Measurements from ENCODE around the gene PRF1.

PRF1 gene

DNA sequence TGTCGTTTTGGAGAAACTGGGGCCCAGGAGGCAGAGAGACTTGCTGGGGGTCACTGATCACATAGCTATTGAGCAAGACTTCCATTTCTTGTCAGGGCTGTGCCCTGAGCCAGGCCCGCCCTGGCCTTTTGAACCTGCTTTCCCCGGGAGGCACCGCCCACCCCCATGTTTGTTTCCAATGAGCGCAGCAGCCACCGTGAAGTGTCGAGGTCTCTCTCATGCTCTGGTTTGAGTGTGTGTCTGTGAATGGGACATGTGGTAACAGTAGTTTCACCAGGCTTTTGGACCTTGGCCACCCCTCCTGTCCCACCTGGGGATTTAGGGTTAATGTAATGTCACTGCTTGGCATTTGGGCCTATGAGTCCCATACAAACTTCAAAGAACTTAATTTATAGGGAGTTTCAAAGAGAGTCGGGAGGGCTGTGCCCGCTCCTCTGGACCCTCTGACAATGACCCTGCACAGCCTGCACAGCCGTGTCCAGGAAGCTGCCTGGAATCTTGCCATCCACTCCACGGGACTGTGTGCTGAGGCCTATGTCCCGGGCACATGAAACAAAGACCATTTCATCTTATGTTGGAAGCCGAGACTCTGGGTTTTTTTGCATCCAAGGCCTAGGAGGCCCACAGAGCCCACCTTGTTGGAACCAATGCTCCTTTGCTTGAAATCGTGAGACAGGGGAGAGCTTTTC, 6.3 kb downstream of the PRF1 start:
- no peak for DNase-seq (ENCODE audit: low read depth)
- no peak overlapping the region for H3K4me3 ChIP-seq (ENCODE audit: low read length)
- TF ChIP-seq, protein P1, sequence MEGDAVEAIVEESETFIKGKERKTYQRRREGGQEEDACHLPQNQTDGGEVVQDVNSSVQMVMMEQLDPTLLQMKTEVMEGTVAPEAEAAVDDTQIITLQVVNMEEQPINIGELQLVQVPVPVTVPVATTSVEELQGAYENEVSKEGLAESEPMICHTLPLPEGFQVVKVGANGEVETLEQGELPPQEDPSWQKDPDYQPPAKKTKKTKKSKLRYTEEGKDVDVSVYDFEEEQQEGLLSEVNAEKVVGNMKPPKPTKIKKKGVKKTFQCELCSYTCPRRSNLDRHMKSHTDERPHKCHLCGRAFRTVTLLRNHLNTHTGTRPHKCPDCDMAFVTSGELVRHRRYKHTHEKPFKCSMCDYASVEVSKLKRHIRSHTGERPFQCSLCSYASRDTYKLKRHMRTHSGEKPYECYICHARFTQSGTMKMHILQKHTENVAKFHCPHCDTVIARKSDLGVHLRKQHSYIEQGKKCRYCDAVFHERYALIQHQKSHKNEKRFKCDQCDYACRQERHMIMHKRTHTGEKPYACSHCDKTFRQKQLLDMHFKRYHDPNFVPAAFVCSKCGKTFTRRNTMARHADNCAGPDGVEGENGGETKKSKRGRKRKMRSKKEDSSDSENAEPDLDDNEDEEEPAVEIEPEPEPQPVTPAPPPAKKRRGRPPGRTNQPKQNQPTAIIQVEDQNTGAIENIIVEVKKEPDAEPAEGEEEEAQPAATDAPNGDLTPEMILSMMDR (conservative IDR thresholded peaks at IDR 0.05; ENCODE audit: low read length), result no peak

DNA sequence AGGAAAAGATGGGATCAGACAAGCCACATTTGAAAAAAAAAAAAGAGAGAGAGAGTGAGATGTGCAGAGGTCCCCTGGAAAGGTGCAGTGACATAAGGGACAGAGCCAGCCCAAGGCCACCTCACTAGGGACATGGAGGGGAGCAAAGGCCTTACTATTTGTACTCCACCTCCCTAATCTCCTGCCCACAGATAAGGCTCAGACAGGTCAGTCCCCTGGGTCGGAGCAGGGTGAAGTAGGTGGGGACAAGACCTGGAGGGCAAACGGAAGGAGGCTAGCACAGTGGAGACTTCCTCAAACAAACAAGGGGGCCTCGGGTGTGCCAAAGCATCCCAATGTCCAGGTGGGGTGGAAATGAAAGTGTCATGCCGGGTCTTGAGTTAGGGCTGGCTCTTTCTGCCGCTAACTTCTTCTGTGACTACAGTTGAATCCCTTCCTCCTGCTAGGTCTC, 7.0 kb downstream of the PRF1 start:
- TF ChIP-seq, protein P1 (conservative IDR thresholded peaks at IDR 0.05; ENCODE audit: low read length), result no peak
- DNase-seq (ENCODE audit: low read depth), result no peak
- H3K4me3 ChIP-seq (ENCODE audit: low read length), result no peak overlapping the region

DNA sequence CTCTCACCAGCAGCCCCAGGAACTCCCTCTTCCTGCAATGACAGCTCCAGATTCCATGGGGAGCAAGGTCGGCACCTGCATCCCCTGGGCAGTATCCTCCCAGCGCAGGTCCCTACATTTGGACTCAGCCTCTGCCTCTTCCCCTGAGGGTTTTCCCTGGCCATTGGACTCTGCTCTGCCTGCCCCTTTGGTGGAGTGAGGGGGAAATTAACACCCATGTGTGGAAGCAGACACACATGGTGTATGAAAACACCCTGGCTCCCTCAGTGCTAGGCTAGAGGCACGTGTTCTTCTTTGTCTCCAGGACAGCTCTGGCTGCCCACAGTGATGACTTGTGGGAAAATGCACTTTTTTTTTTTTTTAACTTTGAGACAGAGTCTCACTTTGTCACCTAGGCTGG, 8.4 kb downstream of the PRF1 start:
- DNase-seq (ENCODE audit: low read depth), result no peak
- TF ChIP-seq, protein P1 (conservative IDR thresholded peaks at IDR 0.05; ENCODE audit: low read length), result no peak
- no peak overlapping the region for H3K4me3 ChIP-seq (ENCODE audit: low read length)

DNA sequence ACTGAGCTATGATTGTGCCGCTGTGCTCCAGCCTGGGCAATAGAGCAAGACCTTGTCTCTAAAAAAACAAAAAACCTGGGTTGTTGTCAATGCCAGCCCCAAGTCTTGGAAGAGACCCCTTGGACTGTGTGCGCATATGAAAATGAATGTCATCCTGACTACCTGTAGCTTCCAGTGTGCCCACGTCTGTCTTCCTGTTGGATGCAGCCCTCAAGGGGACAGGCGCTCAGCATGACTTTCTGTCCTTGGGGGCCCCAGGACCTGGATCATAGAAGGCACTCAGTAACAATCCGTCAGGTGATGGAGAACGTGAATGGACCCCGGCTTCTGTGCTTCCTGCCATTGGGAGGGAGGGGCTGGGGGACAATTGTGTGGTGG, 9.0 kb downstream of the PRF1 start:
- no peak for DNase-seq (ENCODE audit: low read depth)

DNA sequence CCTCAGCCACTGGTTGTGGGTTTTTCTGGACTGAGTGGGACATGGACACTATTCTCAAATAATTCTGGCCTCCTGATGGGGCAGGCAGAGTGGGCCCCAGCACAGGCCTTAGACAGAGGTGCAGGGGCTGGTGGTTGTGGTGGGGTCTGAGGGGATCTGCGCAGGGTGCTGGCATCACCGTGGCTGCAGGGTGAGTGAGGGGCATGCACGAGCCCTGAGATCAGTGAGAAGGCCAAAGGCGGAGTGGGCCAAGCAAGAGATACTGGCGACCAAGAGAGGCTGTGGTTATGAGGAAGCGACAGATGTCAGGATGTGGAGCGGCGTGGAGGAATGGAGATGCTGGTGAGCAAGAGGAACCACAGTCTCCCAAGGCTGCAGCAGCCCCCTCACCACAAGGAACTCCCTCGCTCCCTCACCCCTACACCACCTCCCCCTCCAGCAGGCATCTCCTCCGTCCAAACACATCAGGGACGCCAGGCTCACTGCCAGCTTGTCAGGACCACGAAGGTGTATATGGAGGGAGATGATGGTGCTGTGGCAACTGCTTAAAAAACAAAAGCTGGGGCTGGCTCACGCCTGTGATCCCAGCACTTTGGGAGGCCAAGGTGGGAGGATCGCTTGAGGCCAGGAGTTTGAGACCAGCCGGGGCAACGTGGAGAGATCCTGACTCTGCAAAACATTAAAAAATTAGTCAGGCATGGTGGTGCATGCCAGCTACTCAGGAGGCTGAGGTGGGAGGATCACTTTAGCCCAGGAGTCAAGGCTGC, 9.6 kb downstream of the PRF1 start:
- no peak for DNase-seq (ENCODE audit: low read depth)
- TF ChIP-seq, protein P1 (conservative IDR thresholded peaks at IDR 0.05; ENCODE audit: low read length), result no peak
- no peak overlapping the region for H3K4me3 ChIP-seq (ENCODE audit: low read length)

More for the DNA sequence above, 9.0 kb downstream of the PRF1 start:
- H3K4me3 ChIP-seq (ENCODE audit: low read length), result no peak overlapping the region
- TF ChIP-seq, protein P1 (conservative IDR thresholded peaks at IDR 0.05; ENCODE audit: low read length), result no peak

DNA sequence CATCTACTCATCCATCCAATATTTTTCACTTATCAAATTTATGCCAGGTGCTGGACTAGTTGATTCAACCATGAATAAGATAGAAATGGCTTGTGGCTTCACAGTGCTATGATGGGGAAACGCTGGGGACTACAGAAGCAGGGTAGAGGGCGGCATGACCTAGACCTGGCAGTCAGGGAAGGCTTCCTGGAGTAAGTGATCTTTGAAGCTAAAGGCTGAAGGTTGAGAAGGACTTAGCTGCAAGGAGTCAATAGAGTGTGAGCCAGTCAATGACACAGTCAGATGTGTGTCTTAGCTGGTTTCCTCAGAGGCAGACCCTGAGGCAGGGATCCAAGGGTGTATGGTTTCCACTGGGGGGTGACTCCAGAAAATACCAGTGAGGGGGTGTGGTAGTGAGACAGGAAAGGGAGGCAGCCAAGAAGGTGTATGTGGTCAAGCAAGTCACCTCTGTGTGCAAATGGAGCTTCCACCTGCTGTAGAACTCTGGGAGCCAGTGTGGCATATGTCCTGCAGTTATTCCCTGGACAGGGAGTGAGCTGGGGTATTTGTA, 10.3 kb downstream of the PRF1 start:
- no peak for DNase-seq (ENCODE audit: low read depth)
- TF ChIP-seq, protein P1 (conservative IDR thresholded peaks at IDR 0.05; ENCODE audit: low read length), result no peak
- H3K4me3 ChIP-seq (ENCODE audit: low read length), result no peak overlapping the region
